Stimulated activated CD8-positive, alpha-beta memory T cell treated with anti-CD3 and anti-CD28 coated beads, Interleukin-7, amount 100 ng/mL, for 4 hours (primary cell): ENCODE results near the gene GRAMD2B.
"Not testable (repeated sequence)": the region's sequence is repeated elsewhere in the genome, so short reads cannot be mapped to it uniquely, and the experiment has no call there.

Experiments used
- DNase-seq, 2 donors: peaks; one replicate each; pipeline ENCODE4 v3.0.0-alpha.2; 2020; ENCODE audit warnings: low read depth in 2 of 2

Gene GRAMD2B

GRCh38 chr5:126413856-126414255 is 9.4 kb upstream of the GRAMD2B start:
- DNase-seq = no peak

- no peak for DNase-seq
Observed at GRCh38 chr5:126414874-126415502, 8.2 kb upstream of the GRAMD2B start.

GRCh38 chr5:126415789-126416188 is 7.4 kb upstream of the GRAMD2B start:
- no peak for DNase-seq

GRCh38 chr5:126416266-126416925 is 6.8 kb upstream of the GRAMD2B start:
- no peak for DNase-seq

GRCh38 chr5:126417178-126417577 is 6.0 kb upstream of the GRAMD2B start:
- DNase-seq = no peak

- DNase-seq = no peak
Observed at GRCh38 chr5:126419102-126419501, 4.1 kb upstream of the GRAMD2B start.

GRCh38 chr5:126428421-126428820 is 5.2 kb downstream of the GRAMD2B start:
- DNase-seq = no peak

- no peak for DNase-seq
Observed at GRCh38 chr5:126430631-126431030, 7.4 kb downstream of the GRAMD2B start.

- DNase-seq = no peak
Observed at GRCh38 chr5:126433701-126434100, 10.5 kb downstream of the GRAMD2B start.

- DNase-seq = no peak
Observed at GRCh38 chr5:126435261-126435660, 12.1 kb downstream of the GRAMD2B start.

- DNase-seq = no peak
Observed at GRCh38 chr5:126435714-126436113, 12.5 kb downstream of the GRAMD2B start.

GRCh38 chr5:126437721-126438120 is 14.5 kb downstream of the GRAMD2B start:
- DNase-seq = no peak

GRCh38 chr5:126438267-126438666 is 15.1 kb downstream of the GRAMD2B start:
- DNase-seq = no peak

- DNase-seq = no peak
Observed at GRCh38 chr5:126438868-126439267, 15.7 kb downstream of the GRAMD2B start.

GRCh38 chr5:126439724-126440123 is 16.5 kb downstream of the GRAMD2B start:
- not testable (repeated sequence) for DNase-seq

- DNase-seq = no peak
Observed at GRCh38 chr5:126441230-126441629, 18.0 kb downstream of the GRAMD2B start.

- DNase-seq = no peak
Observed at GRCh38 chr5:126443374-126443851, 20.2 kb downstream of the GRAMD2B start.

GRCh38 chr5:126444137-126444536 is 20.9 kb downstream of the GRAMD2B start:
- no peak for DNase-seq

GRCh38 chr5:126445502-126446174 is 22.4 kb downstream of the GRAMD2B start:
- no peak for DNase-seq

- DNase-seq = no peak
Observed at GRCh38 chr5:126446498-126447224, 23.5 kb downstream of the GRAMD2B start.

GRCh38 chr5:126448720-126449119 is 25.5 kb downstream of the GRAMD2B start:
- DNase-seq = no peak

GRCh38 chr5:126449751-126450271 is 26.6 kb downstream of the GRAMD2B start:
- peak; percentile 28 to 52 for DNase-seq
